Loucy (cell line): ENCODE results near the gene TMEM131.

Source experiments
- H2AFZ ChIP-seq: fragments of 200-600 bp; sonication (generic); 2 replicates; pipeline ENCODE4 v1.6.0; 2016; ENCODE audit warnings: antibody characterized with exemption, mild to moderate bottlenecking, low read length, moderate library complexity
- H3F3A ChIP-seq: fragments of 200-600 bp; 2 replicates; pipeline ENCODE4 v1.6.0; 2016; ENCODE audit warnings: antibody characterized with exemption, low read depth, mild to moderate bottlenecking
- H3K27me3 ChIP-seq: fragments of 200-600 bp; sonication (generic); 2 replicates; pipeline ENCODE4 v1.6.1; 2014; ENCODE audit warnings: low read length, mild to moderate bottlenecking; ENCODE audit not compliant: insufficient read depth, poor library complexity, severe bottlenecking
- H3K36me3 ChIP-seq: fragments of 200-600 bp; sonication (generic); 2 replicates; pipeline ENCODE4 v1.6.1; 2016; ENCODE audit warnings: low read length; ENCODE audit not compliant: insufficient read depth
- H3K4me1 ChIP-seq: fragments of 200-600 bp; sonication (generic); 2 replicates; pipeline ENCODE4 v1.5.1; 2014; ENCODE audit warnings: low read length, mild to moderate bottlenecking; ENCODE audit not compliant: insufficient read depth, poor library complexity, severe bottlenecking
- H3K4me2 ChIP-seq: fragments of 200-600 bp; sonication (generic); 2 replicates; pipeline ENCODE4 v1.6.0; 2014; ENCODE audit warnings: antibody characterized with exemption, low read length, low read depth, mild to moderate bottlenecking; ENCODE audit not compliant: poor library complexity, severe bottlenecking
- H3K4me3 ChIP-seq: fragments of 200-600 bp; sonication (generic); 2 replicates; pipeline ENCODE4 v1.5.1; 2014; ENCODE audit warnings: low read length, mild to moderate bottlenecking, mixed read lengths; ENCODE audit not compliant: poor library complexity, severe bottlenecking
- H3K79me2 ChIP-seq: fragments of 200-600 bp; sonication (generic); 2 replicates; pipeline ENCODE4 v1.6.1; 2014; ENCODE audit warnings: low read length; ENCODE audit not compliant: insufficient read depth
- H3K9ac ChIP-seq: fragments of 200-600 bp; sonication (generic); 2 replicates; pipeline ENCODE4 v1.6.0; 2014; ENCODE audit warnings: mild to moderate bottlenecking, low read depth, low read length, moderate library complexity; ENCODE audit not compliant: poor library complexity, severe bottlenecking
- H3K9me2 ChIP-seq: fragments of 200-600 bp; sonication (generic); replicated peaks from 2 replicates; pipeline ENCODE4 v1.6.1; 2016; ENCODE audit warnings: low read depth, low read length, mixed read lengths
- H3K9me3 ChIP-seq: fragments of 200-600 bp; sonication (generic); 2 replicates; pipeline ENCODE4 v1.6.1; 2014; ENCODE audit warnings: mild to moderate bottlenecking, antibody characterized with exemption, low read length, low read depth; ENCODE audit not compliant: insufficient read depth
- H4K20me1 ChIP-seq: fragments of 200-600 bp; sonication (generic); 2 replicates; pipeline ENCODE4 v1.6.0; 2014; ENCODE audit warnings: antibody characterized with exemption, low read length, mild to moderate bottlenecking; ENCODE audit not compliant: insufficient read depth, poor library complexity, severe bottlenecking
- EZH2phosphoT487 ChIP-seq: fragments of 200-600 bp; IDR thresholded peaks from 2 replicates; pipeline ENCODE4 v1.6.1; 2018; ENCODE audit warnings: antibody characterized with exemption, mild to moderate bottlenecking, moderate library complexity, borderline replicate concordance
- TF ChIP-seq, protein P1 (sequence below): fragments of 200-600 bp; sonication (generic); conservative IDR thresholded peaks from 2 replicates; pipeline ENCODE4 v1.5.1; 2014; ENCODE audit warnings: mild to moderate bottlenecking, antibody characterized with exemption, low read length

Gene TMEM131

DNA sequence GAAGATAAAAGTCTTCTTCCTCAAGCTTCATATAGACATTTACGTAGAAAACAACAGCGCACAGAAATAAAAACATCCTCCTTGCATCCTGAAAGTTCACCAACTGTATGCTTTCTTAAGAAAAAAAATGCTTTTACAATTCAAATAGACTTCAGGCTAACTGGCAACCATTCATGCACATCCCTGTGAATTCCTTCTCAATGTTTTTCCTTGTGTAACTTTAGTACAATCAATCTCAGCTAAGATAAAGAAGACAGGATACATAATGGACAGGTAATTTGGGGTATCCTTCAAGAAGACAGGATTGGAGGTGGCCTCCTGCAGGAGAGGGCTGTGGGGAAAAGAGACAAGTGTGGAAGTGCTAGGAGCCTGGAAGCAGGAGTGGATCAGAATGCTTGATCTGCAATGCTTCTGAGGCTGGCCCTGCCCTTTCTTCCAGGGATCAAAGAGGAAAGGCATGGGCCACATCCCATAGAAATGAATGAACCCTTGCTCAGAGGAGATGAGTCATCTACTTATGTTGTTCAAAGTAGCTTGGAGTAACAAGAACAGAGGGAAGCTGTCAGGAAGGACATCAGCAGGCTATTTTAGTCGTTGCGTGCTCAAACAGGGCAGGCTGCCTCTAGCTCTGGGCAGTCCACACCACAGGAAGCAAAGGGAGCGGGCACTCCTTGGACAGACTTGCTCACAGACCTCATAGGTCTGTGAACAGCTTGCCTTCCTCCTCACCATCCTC, 126.6 kb downstream of the TMEM131 start:
- Histone ChIP-seq H3K4me2 (peak overlapping the region; percentile 83), H4K20me1 (peaks cover 37% of the 10 kb centered on the region), H3K9me2 (no peaks in the 10 kb centered on the region), H3K27me3 (no peaks in the 10 kb centered on the region), H3K4me3 (peak overlapping the region; percentile 58), H3K4me1 (peaks cover 33% of the 10 kb centered on the region), H3K9me3 (no peaks in the 10 kb centered on the region), H3K79me2 (0 out of 2 replicates have a peak, but pooled peaks cover 7% of the 10 kb centered on the region), H3K9ac (no peak overlapping the region), H3K36me3 (no peaks in the 10 kb centered on the region), H3F3A (peaks cover 5% of the 10 kb centered on the region; the same call in 1 of the 2 replicates), H2AFZ (no peak overlapping the region)
- TF ChIP-seq EZH2phosphoT487 = no peak

DNA sequence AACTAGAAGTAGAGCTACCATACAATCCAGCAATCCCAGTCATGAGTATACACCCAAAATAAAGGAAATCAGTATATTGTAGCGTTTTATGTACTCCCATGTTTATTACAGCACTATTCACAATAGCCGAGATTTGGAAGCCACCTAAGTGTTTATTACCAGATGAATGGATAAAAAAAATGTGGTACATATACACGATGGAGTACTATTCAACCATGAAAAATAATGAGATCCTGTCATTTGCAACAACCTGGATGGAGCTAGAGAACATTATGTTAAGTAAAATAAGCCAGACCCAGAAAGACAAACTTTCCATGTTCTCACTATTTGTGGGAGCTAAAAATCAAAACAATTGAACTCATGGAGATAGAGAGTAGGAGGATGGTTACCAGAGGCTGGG, 131.9 kb downstream of the TMEM131 start:
- Histone ChIP-seq H3K79me2 (no peaks in the 10 kb centered on the region), H3K9ac (no peak overlapping the region), H3K4me3 (no peak overlapping the region), H4K20me1 (peaks cover 6% of the 10 kb centered on the region), H3K4me2 (no peak overlapping the region), H3K36me3 (peaks cover 8% of the 10 kb centered on the region; the same call in 1 of the 2 replicates), H3K4me1 (peaks cover 4% of the 10 kb centered on the region), H3K9me3 (0 out of 2 replicates have a peak, but pooled peaks cover 3% of the 10 kb centered on the region), H3K27me3 (no peaks in the 10 kb centered on the region), H3K9me2 (no peaks in the 10 kb centered on the region), H2AFZ (no peak overlapping the region), H3F3A (no peaks in the 10 kb centered on the region)
- no peak for TF ChIP-seq EZH2phosphoT487

DNA sequence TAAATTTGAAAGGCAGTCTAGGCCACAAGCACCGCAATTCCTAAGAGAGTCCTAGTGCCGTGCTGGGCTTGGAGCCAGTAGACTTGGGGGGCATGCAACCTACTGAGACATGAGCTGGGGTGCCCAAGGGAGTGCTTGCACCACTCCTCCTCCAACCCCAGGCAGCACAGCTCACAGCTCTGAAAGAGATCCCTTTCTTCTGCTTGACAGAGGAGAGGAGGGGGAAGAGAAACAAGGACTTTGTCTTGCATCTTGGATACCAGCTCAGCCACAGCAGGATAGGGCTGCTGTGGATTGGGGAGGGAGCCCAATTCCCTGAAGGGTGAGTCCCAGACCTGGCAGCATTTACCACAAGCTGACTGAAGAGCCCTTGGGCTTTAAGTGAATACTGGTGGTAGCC, 134.6 kb downstream of the TMEM131 start:
- H3K4me2 ChIP-seq = no peak overlapping the region
- TF ChIP-seq, protein P1, sequence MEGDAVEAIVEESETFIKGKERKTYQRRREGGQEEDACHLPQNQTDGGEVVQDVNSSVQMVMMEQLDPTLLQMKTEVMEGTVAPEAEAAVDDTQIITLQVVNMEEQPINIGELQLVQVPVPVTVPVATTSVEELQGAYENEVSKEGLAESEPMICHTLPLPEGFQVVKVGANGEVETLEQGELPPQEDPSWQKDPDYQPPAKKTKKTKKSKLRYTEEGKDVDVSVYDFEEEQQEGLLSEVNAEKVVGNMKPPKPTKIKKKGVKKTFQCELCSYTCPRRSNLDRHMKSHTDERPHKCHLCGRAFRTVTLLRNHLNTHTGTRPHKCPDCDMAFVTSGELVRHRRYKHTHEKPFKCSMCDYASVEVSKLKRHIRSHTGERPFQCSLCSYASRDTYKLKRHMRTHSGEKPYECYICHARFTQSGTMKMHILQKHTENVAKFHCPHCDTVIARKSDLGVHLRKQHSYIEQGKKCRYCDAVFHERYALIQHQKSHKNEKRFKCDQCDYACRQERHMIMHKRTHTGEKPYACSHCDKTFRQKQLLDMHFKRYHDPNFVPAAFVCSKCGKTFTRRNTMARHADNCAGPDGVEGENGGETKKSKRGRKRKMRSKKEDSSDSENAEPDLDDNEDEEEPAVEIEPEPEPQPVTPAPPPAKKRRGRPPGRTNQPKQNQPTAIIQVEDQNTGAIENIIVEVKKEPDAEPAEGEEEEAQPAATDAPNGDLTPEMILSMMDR = no peak
- no peak for TF ChIP-seq EZH2phosphoT487
- peaks cover 20% of the 10 kb centered on the region; the same call in 1 of the 2 replicates for H3K36me3 ChIP-seq

DNA sequence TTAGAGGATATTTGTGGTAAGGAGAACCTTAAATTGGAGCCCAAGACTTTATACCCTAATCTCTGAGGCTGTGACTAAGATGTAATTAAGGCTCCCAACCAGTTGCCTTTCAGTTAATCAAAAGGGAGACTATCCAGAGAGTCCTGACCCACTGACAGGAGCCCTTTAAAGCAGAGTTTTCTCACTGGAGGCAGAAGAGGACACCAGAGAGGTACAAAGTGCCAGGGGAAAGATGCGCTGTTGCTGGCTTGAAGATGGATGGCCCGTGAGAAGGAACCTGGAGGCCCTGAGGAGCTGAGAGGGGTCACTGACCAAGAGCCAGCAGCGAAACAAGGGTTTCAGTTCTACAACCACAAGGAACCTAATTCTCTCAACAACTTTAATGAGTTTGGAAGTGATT, 137.3 kb downstream of the TMEM131 start:
- Histone ChIP-seq H4K20me1 (no peaks in the 10 kb centered on the region), H3K9ac (no peak overlapping the region), H3K4me3 (no peak overlapping the region), H3K9me3 (no peaks in the 10 kb centered on the region), H3K9me2 (no peaks in the 10 kb centered on the region), H3K36me3 (peaks cover 22% of the 10 kb centered on the region; the same call in 1 of the 2 replicates), H3K4me2 (no peak overlapping the region), H3K79me2 (no peaks in the 10 kb centered on the region), H2AFZ (no peak overlapping the region), H3F3A (no peaks in the 10 kb centered on the region), H3K27me3 (no peaks in the 10 kb centered on the region), H3K4me1 (peaks cover 6% of the 10 kb centered on the region)
- TF ChIP-seq EZH2phosphoT487 = no peak
- TF ChIP-seq, protein P1 = peak; percentile 41

More for the DNA sequence above, 134.6 kb downstream of the TMEM131 start:
- H3K4me3 ChIP-seq = no peak overlapping the region
- no peaks in the 10 kb centered on the region for H3F3A ChIP-seq
- H3K27me3 ChIP-seq = no peaks in the 10 kb centered on the region
- H3K9me3 ChIP-seq = 0 out of 2 replicates have a peak, but pooled peaks cover 3% of the 10 kb centered on the region
- H4K20me1 ChIP-seq = no peaks in the 10 kb centered on the region
- no peaks in the 10 kb centered on the region for H3K9me2 ChIP-seq
- no peaks in the 10 kb centered on the region for H3K79me2 ChIP-seq
- no peaks in the 10 kb centered on the region for H3K4me1 ChIP-seq
- H3K9ac ChIP-seq = no peak overlapping the region
- no peak overlapping the region for H2AFZ ChIP-seq
